Amniotic epithelial cell (primary cell): ENCODE data around the gene RELN.
A peak's percentile ranks its signal among the peaks of the same experiment; 100 is the strongest.
"Not testable (repeated sequence)": the region's sequence is repeated elsewhere in the genome, so short reads cannot be mapped to it uniquely, and the experiment has no call there.

Experiments used
- DNase-seq: peaks from one replicate; pipeline ENCODE4 v3.0.0-alpha.2; 2010; ENCODE audit warnings: low read depth

The RELN gene

DNA sequence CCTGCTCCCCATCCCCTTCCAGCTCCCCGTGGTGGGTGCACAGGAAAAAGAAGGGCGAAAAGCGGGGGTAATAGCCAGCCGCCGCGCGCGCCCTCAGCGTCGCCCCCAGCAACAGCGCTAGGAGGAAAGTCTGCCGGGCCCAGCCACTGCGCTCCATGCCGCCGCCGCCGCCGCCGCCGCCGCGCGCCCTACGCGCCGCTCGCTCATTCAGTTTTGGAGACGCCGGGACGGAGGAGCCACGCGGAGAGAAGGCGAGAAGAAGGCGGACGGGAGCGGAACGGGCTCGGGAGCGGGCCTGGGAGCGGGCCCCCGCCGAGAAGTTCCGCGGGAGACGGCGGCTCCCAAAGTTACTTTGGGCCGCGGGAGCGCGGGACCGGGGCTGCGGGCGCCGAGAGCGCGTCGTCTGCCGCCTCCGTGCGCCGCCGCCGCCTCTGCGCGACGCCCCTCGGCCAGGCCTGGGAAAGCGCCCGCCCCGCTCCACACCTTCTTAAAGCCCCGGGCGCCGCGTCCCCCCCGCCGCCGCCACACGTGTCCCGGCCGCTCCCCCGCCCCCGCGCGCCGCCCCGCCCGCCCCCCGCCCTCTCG, at the start of gene RELN:
Gene RELN (minus strand): TSS at position 459 of the 585 bp plus-strand sequence. CDS start 302 bp downstream, at position 157.
- peak; percentile 14 for DNase-seq

DNA sequence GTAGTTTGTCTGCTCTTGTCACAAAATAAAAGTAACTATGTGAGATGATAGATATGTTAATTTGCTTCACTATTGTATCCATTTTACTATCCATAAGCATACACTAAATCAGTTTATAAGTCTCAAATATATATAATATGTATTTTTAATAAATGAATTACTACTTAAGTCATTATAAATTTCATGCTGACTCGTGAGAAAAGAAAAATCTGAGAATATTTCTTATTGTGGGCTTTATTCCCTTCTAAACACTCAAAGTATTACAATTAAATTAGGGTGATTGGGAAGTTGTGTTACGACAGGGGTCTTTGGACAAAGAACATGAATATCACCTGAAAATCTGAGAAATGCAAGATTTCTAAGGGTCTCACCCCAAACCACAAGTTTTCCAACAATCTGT, 48.7 kb upstream of the RELN start:
- no peak for DNase-seq

DNA sequence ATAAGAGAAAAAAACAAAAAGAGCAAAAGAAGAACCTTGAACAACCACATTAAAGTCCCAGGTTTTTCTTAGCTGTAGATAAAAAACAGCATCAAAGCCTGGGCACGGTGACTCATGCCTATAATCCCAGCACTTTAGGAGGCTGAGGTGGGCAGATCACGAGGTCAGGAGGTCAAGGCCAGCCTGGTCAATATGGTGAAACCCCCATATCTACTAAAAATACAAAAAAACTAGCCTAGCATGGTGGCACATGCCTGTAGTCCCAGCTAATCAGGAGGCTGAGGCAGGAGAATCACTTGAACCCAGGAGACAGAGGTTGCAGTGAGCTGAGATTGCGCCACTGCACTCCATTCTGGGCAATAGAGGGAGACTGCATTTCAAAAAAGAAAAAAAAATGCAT, 47.4 kb upstream of the RELN start:
- not testable (repeated sequence) for DNase-seq

DNA sequence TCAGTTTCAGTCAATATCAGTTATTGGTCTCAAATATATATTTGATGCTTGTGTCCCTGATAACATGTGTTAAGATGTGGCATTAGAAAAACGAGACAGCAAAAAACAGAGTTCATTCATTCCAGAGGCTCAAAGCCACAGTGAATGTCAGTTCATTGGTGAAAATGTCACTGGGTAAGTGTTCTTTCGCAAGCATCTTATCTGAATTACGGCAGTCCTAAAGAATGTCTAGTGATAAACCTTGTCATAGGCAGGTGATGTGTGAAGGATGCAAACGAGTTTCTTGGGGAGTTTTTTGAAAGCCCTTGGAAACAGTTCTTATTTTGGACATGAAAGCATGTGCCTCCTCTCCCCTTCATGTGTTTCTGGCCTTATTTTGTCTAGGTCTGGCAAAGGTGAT, 45.9 kb upstream of the RELN start:
- no peak for DNase-seq

DNA sequence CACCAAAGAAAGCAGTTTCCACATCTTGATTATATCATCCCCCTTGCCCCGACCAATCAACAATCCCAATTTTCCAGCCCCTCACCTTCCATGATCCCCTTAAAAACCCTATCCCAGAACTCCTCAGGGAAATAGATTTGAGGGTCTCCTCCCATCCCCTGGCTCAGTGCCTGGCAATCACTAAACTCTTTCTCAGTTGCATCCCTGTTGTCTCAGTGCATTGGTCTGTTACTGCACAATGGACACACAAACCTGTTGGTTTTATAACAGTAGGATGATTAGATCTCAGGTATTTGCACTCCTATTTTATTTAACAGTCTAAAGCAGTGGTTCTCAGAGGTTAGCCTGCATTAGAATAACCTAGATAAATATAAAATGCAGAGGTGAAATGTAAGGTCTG, 45.2 kb upstream of the RELN start:
- no peak for DNase-seq

DNA sequence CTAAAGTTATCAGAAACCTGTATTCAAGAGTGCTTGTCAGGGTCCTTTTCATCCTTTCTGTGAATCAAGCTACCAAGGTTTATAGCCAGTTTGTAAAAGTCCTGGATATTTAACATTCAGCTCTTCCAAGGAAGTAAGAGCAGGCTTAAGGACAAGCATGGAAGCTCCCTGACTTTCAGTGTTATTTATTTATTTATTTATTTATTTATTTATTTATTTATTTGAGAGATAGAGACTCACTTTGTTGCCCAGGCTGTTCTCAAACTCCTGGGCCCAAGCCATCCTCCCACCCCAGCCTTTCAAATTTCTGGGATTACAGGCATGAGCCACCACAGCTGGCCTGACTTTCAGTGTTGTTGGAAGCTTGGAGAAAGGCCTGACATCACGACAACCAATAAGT, 44.4 kb upstream of the RELN start:
- DNase-seq: no peak

DNA sequence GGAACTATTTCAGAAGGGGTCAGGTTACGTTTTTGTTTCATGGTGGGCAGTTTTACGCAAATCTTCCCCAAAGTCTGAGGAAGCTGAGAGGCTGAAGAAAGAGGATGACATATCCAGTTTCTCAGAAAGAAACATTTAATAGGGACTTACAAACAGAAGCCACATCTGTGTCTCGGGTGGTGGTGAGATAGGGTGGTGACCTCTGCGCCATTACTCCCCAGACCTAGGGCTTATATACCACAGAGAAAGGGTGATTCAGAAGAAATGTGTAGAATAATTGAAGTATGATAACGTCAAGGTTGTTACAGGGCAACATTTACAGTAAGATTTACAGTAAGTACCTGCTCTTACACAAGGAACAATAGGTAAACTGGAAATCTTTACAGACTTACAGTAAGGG, 43.0 kb upstream of the RELN start:
- no peak for DNase-seq

DNA sequence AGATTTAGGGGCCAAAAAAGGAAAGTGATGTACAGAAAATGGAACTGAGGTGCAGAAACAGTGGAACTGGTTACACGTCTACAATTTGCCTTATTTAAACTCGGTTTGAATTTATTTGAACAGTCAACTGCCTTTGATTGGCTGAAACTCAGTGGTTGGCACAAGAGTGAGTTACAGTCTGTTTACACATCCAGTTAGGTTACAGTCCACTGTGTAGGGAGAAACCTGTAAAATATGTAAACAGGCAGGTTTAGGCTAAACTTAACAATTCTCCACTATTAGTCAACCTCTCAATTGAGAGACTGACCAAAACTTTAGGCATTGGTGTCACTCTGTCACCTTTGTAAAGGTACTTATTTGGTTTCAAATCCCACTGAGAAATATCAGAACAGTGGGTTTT, 40.3 kb upstream of the RELN start:
- DNase-seq: no peak

DNA sequence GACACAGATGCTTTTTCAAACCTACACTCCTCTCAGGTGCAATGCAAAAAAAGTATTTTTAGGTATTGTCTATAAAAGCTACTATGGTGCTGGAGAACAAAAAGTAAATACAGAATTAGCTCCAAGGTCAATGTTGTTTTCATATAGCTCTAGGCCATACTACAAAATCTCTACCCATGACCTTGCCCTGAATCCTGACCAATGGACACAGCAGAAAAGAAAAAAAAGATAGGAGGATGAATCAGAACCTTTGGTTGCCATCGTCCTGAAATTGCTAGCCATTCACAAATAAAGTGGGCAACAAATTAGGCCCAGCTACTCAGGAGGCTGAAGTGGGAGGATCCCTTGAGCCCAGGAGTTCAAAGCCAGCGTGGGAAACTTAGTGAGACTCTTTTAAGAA, 35.2 kb upstream of the RELN start:
- no peak for DNase-seq

DNA sequence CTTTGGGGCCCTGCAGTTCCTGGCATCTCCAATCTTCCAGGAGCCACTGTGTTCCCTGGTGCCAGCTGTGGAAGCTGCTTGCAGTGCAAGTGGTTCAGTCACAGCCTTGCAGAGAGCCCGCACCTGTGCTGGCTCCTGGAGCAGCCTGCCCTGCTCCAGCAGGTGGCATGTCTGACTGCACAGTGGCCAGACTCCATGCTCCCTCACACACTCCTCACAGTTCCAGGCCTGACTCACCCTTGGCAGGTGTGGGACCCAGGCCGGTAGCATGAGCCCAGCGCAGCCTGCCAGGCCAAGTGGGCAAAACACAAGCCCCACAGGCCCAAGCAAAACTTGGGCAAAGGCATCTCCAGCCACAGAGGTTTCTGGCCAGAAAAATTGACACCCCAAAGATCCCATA, 33.6 kb upstream of the RELN start:
- DNase-seq: no peak

DNA sequence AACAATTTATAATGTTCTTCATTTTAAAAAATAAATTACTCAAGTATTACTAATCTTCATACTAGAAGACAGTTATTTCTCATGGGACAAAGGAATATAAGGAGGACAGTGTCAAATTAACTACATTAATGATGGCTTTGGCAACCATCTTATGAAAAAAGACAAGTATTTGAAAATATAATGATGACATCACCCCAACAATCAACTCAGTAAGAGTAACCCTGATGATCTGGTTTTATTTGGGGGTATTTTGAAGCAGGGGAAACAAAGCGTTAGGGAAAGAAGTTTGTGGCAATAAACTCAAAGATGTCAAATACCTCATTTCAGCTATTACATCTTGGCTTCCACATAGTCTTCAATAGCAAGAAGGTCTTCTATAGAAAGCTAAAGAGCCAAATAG, 29.0 kb upstream of the RELN start:
- no peak for DNase-seq

DNA sequence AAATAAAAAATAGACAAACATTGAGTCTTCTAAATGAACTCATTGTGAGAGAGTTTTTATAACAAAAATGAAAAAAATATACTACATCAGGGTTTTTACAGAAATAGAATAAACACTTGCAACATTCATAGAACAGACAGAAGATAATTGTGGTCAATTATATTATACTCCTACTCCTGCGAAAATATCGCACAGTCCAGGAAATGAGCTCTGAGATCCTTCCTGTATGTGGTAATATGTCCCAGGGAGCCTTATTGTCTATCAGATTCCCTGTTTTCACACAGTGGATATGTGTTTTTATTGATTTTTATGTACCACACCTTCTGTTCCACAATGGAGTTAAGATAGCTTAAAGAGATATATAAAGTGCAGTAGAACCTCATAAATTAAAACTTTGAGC, 27.5 kb upstream of the RELN start:
- DNase-seq: no peak

DNA sequence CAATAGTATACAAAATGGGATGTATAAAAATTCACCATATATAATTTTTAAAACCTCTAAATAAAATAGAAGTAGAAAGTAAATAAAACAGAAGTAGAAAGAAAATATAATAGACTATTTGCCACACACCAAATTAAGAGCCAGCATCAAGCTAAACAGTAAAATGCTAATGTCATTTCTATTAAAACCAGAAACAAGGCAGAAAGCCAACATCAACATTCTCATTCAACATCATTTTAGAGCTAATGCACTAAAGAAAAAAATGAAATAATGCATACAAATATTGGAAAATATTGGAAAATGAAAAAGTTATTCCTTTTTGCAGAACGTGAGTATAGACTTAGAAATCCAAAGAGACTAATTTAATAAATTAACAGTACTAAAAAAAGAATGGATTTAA, 23.4 kb upstream of the RELN start:
- no peak for DNase-seq

DNA sequence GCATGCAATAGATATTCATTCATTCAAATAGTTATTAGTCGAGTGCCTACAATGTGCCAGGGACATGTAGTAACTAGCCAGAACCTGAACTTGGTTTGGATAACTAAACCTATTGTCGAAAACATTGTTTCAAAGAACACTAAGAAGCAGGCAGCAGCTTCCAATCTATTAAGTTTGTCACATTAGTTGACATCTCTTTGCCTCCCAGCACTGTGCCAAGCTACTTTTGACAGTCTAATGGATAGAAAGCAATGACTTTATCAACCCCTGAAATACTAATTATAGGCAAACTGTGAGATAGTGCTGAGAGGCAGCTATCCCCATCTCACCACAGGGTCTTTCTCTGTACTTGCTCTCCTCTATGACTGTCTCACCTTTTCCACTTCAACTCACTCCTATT, 22.4 kb upstream of the RELN start:
- DNase-seq: no peak

DNA sequence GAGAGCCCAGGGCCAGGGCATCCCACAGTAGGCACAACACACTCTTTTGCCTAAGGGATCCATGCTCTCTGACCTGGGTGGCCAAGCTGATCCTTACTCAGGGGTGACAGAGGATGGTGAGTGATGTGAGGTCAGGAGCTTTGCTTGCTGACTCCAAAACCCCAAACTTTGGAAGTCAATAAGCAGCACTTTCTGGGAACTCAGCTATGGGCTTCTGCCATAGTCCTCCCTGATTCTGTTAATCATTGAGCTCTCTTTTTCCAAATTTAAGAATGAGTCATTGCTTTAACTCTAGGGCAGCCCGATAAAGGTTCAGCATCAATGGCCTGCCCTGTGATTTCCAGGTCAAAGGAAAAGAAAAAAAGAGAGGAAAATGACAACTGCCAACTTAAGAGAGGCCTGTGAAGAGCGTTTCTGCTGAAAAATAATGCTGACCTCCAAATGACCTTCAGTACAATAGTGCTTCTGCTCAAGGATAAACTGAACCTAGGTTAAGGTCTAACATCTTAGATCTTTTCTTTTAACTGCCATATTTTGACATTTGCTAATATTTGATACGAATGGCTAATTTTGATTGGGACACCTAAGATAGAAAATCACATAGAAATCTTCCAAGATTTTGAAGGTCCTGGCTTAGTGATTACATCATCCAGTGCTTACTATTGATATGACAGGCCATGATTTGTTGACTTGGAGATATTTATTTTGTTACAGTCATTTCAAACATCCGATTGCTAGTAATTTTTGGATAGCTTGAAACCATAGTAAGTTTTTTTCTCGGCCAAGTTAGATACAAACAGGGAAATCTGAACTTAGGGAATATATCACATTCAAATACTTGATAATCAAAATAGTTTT, 20.8 kb upstream of the RELN start:
- no peak for DNase-seq

DNA sequence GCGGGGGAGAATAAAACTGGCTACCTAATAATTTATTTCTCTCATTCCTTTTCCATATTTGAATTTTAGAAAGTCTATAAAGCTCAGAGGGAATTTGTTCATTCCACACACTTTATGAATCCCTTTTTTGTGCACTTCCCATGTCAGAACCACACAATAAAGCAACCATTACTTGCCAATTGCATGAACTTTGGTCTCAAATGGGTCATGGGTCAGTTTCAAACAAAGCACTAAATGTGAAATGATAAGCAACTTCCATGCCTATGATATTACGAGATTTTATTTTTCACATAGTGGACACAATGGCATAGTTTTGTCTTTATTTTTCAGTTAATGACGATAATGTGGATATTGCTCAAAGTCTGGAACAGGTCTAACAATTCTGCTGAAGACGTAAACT, 18.6 kb upstream of the RELN start:
- no peak for DNase-seq

DNA sequence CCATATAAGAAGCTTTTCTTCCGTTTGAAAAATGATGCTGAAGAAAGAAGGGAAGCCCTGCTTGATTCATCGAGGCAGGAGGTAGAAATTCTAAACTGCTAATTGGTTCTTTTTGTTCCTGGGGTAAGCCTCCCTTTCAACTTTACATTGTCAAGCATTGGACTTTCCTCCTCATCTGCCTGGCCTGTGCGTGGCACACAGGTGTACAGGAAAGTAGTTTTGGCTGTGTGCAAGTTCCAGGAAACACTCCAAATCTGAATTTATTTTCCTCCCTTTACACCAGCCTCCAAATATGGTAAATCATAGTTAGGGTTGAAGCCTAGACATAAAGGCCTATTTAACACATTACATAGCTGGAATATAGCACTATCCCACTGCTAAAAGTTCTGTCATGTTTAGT, 18.2 kb upstream of the RELN start:
- no peak for DNase-seq

DNA sequence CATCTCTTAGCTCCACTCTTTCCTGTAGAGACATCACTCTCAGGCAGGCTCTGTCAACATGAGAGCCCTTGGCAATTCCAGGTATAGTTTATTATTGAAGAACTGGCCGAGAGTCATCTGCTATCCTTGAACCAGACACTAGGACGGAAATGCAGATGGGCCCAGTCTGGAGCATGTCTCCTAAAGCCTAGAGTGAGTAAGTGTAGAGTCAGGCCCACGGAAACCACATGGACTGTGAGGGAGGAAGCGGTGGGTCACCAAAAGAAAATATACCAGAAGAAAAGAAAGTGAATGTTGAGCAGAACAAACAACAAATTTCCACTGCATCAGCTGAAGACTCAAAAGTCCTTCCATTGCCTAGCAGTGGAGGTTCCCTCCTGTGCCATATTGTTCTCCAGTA, 15.7 kb upstream of the RELN start:
- DNase-seq: no peak

DNA sequence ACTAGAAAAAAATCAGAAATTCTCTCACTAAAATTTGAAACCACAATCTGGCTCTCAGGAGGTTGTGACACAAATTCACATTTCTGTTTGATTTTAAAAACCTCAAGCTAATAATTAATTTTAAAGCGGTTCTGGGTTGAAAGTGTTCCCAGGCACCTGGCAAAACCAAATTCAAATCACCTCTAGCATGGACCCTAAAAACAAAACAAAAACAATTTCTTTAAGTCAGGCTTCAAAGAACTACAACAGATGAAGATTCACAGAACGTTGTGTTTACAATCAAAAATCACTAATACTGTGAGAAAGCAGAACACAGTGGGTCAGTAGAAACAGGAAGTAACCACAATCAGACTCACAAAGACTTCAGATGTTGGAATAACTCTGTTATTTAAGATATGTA, 7.2 kb upstream of the RELN start:
- no peak for DNase-seq

DNA sequence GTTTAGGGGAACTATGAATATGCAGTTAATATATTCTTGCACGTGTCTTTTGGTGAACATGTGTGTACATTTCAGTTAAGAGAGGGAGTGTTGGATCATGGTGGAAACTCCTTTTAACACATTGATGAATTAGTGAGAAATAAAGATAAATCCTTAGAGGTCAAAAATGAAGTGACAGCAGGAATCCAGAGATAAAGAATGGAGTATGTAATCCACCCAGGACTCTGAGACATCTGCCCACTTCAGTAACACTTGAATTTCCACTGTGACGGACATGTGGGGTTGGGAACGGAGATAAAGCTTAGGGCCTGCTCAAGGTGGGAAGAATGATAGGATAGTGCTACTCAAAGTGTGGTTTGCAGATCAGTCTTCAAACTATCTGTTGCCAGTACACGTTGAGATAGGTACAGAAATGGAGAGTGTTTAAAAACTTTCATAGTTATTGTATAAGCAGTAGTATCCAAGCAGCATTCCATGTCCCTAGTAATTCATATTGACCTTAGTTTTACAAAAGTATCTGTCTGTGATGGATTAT, 6.6 kb upstream of the RELN start:
- no peak for DNase-seq

DNA sequence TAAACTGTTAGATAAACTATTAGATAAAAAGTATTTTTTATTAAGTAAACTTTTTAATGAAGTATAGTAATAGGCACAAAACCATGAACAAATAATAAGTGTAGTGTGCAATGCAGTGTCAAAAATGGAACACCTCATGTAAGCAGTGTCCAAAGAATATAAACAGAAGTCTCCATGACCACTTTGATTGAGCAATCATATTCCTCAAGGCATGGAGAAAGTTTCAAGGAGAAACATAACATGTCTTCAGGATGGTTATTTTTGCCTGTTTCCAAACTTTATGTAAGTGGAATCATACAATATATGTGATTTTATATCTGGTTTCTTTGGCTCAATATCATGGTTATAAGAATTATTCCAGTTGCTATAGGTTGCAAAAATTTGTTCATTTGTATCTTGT, 6.1 kb upstream of the RELN start:
- DNase-seq: no peak

DNA sequence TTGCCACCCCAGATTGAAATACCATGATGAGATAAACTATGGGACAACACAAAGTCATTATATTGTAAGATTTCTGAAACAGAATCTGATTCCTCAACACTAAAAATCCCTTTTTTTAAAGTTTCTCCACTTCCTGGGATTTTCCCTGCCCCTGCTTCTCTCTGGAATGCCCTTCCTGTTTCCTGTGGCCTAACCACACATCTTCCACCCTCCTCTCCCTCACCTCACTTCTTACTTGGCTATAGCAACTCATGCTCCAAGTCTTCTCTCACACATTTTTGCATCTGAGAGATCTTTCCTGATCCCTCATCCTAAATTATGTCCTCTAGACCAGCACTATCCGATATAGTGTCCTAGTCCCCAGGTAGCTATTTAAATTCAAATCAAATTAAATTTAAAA, 4.1 kb upstream of the RELN start:
- DNase-seq: no peak

DNA sequence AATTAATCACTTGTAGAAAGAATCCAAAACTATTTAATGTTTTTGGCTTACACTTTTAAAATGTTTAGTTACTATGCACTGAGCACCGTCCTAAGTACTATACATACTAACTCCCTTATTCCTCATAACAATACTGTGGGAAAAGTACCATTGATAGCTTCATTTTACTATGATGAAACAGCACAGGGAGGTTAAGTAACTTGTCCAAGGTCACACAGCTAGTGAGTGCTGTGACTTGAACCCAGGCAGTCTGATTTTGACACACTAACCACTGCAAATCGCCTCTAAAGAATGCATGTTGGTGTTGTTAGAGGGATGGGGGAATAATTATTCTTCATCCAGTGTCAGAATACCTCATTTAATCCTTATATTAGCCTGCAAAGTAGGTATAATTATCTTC, 1.9 kb upstream of the RELN start:
- no peak for DNase-seq

DNA sequence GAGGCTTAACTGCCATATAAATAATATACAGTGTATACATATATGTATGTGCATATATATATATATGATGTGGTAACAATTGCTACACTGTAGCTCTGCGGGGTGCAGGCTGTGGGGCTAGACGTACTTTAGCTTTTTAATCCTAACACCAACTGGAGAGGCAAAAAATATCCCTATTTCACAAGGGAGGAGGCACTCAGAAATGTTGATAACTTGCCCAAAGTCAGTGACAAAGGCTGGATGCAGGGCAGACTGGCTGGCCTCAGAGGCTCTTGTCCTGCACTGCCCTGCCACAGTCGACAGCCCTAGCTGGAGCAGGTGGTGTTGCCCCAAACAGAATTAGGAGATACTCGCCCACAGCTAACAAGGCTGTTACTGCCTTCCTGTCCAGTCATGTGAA, 1.5 kb upstream of the RELN start:
- DNase-seq: no peak
